ENCODE data around the gene SUB1. TPM values are rescaled to one million over a fixed set of nuclear protein-coding genes. Genes with fewer than 3 reads are reported as not detected.

The SUB1 gene
- polyA plus RNA-seq, 1 experiment = 367 TPM

DNA sequence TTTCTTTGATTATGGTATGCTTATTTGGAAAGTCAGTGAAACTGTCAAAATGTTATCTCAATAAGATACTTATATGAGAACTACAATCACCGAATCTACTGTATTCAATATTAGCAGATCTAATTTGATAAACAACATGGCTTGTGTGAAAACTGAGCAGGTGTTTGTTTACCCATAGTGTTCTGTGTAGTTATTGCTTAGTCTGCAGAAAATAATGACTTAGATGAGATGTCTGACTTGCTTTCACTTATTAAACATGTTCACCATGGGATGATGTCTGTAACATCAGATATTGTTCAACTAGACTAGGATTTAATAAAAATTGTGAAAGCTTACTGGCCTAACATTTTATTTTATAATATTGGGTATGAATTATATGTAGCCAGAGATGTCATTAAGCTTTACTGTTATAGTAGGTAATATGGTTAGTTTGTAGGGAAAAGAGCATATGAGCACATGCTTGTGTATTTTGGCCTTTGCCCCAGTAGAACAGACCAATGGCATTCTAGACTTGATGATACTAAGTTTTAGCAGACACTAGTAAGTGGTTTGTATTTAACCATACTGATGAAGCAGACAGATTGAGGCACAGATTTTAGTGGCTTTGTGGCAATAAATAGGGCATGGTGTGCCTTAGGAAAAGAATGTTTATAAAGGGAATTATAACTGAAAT is 16.4 kb downstream of the SUB1 start:
- POLR2A ChIA-PET = interaction anchor here (0.6 kb wide), 1 partner anchor 225 kb away, joined by 6 read pairs; no protein-coding TSS in a partner anchor
- Histone ChIP-seq H3K27me3 (ENCODE audit: control insufficient read depth, insufficient read depth, low read length) (no peaks in the 10 kb centered on the region), H3K9me3 (ENCODE audit: control insufficient read depth, insufficient read depth, low read length) (no peaks in the 10 kb centered on the region), H3K4me3 (ENCODE audit: low read depth, low read length) (no peak overlapping the region), H3K27ac (ENCODE audit: low read depth, low read length) (no peak overlapping the region)
- TF ChIP-seq, protein P1, sequence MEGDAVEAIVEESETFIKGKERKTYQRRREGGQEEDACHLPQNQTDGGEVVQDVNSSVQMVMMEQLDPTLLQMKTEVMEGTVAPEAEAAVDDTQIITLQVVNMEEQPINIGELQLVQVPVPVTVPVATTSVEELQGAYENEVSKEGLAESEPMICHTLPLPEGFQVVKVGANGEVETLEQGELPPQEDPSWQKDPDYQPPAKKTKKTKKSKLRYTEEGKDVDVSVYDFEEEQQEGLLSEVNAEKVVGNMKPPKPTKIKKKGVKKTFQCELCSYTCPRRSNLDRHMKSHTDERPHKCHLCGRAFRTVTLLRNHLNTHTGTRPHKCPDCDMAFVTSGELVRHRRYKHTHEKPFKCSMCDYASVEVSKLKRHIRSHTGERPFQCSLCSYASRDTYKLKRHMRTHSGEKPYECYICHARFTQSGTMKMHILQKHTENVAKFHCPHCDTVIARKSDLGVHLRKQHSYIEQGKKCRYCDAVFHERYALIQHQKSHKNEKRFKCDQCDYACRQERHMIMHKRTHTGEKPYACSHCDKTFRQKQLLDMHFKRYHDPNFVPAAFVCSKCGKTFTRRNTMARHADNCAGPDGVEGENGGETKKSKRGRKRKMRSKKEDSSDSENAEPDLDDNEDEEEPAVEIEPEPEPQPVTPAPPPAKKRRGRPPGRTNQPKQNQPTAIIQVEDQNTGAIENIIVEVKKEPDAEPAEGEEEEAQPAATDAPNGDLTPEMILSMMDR (IDR thresholded peaks at IDR 0.05; ENCODE audit: low read depth, low read length) = no peak
- CTCF ChIA-PET = interaction anchor here (2.1 kb wide), 1 partner anchor 11 kb away, joined by 9 read pairs; no protein-coding TSS in a partner anchor
- no peak for DNase-seq (ENCODE audit: low read depth, low spot score)

DNA sequence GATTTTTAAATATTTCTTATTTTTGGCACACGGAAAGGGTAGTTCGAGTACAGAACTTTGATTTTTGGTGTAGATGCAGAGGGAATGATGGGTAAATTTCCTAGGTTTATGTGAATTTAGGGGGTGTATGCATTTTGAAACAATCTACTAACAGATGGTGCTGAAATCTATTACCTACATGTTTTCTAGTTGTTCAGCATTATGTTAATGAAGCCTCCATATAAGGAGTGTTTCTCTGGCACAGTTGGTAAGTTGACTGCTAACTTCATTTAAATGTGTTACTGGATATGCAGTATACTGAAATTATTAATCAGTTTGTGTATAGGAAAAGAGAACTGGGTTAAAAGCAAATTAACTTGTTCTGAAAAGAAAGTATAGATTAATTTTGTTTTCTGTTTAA is 17.5 kb downstream of the SUB1 start:
- TF ChIP-seq, protein P1 (IDR thresholded peaks at IDR 0.05; ENCODE audit: low read depth, low read length) = no peak
- CTCF ChIA-PET = no interaction called here
- Histone ChIP-seq H3K9me3 (ENCODE audit: control insufficient read depth, insufficient read depth, low read length) (no peaks in the 10 kb centered on the region), H3K27ac (ENCODE audit: low read depth, low read length) (no peak overlapping the region), H3K27me3 (ENCODE audit: control insufficient read depth, insufficient read depth, low read length) (no peaks in the 10 kb centered on the region), H3K4me3 (ENCODE audit: low read depth, low read length) (no peak overlapping the region)
- POLR2A ChIA-PET = no interaction called here
- DNase-seq (ENCODE audit: low read depth, low spot score) = no peak

DNA sequence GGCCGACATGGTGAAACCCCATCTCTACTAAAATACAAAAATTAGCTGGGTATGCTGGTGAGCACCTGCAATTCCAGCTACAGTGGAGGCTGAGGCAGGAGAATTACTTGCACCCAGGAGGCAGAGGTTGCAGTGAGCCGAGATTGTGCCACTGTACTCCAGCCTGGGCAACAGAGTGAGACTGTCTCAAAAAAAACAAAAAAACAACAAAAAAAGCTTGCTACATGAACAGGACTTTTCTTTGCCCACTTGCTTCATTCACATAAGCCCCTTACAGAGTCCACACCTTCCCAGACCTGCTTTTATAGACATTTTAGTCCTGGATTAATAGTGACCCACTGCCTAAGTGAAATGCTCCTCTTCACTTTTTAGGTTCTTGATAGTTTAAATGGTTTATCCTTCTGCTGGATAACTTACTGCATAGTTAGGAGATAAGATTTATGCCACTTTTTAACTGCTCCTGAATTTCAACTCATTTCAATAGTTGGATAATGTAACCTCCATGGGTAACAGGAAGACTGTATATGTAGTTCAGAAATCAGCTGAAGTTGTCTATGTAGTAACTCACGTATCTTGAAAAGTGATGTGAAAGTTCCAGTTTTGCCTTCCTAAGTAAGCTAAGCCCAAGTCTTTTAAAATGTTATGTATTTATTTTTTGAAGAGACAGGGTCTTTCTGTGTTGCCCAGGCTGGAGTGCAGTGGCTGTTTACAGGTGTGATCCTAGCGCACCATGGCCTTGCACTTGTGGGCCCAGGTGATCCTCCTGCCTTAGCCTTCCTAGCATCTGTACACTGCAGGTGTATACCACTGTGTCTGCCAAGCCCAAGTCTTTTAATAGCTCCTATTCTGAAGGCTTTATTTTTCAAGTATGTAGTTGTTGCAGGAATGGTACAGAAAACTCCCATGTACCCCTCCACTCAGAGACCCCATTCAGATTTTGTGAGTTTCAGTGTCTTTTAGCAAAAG is 19.7 kb downstream of the SUB1 start:
- Histone ChIP-seq H3K27ac (ENCODE audit: low read depth, low read length) (no peak overlapping the region), H3K9me3 (ENCODE audit: control insufficient read depth, insufficient read depth, low read length) (no peaks in the 10 kb centered on the region), H3K27me3 (ENCODE audit: control insufficient read depth, insufficient read depth, low read length) (no peaks in the 10 kb centered on the region), H3K4me3 (ENCODE audit: low read depth, low read length) (no peak overlapping the region)
- TF ChIP-seq, protein P1 (IDR thresholded peaks at IDR 0.05; ENCODE audit: low read depth, low read length) = no peak
- DNase-seq (ENCODE audit: low read depth, low spot score) = no peak
- POLR2A ChIA-PET = no interaction called here
- CTCF ChIA-PET = interaction anchor here (0.9 to 1.3 kb wide), 2 partner anchors 15 to 116 kb away, joined by 4 read pairs; no protein-coding TSS in a partner anchor

DNA sequence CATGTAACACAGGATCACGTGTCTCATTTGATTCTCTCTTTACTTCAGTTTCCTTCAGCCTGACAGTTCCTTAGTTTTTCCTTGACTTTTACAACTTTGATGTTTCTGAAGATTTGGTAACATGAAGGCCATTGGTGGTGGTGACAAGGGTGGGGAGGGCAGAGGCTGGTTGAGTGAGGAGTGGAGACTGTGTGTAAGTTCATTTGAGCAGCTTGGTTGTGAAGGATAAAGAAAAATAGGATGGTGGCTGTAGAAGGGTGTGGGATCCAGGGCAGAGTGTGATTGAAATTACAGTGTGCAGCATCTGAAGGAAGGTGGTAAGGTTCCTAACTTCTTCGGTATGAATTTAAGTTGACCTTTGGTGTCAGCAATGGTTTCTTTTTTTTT is 20.4 kb downstream of the SUB1 start:
- H3K27ac ChIP-seq (ENCODE audit: low read depth, low read length) = no peak overlapping the region
- TF ChIP-seq, protein P1 (IDR thresholded peaks at IDR 0.05; ENCODE audit: low read depth, low read length) = no peak
- POLR2A ChIA-PET = no interaction called here
- DNase-seq (ENCODE audit: low read depth, low spot score) = no peak
- no peaks in the 10 kb centered on the region for H3K27me3 ChIP-seq (ENCODE audit: control insufficient read depth, insufficient read depth, low read length)
- CTCF ChIA-PET = interaction anchor here (0.9 to 1.3 kb wide), 2 partner anchors 16 to 117 kb away, joined by 4 read pairs; no protein-coding TSS in a partner anchor
- no peaks in the 10 kb centered on the region for H3K9me3 ChIP-seq (ENCODE audit: control insufficient read depth, insufficient read depth, low read length)
- H3K4me3 ChIP-seq (ENCODE audit: low read depth, low read length) = no peak overlapping the region

Data from AG04450 (cell line).